Measurements from ENCODE around the gene NOC3L. TPM values are rescaled to one million over a fixed set of nuclear protein-coding genes. Genes with fewer than 3 reads are reported as not detected.

The NOC3L gene
- total RNA-seq, 6 donors from 2014 or later = 5.4 to 20.5 (median 15.7) TPM

GRCh38 chr10:94364482-94364881 is 1.7 kb upstream of the NOC3L start:
- peaks cover 8 to 25% (median 17%) of the 10 kb centered on the region in 4 donors for H3K4me1 ChIP-seq
- DNase-seq = no peak
- no peaks in the 10 kb centered on the region for H3K9me3 ChIP-seq
- WGBS, 2 donors = 80 to 86% methylated on average over 1 of the region's 1 CpG
- H3K4me3 ChIP-seq = no peak overlapping the region
- no peaks in the 10 kb centered on the region for H3K36me3 ChIP-seq
- H3K27ac ChIP-seq = no peak overlapping the region
- no peak for TF ChIP-seq EP300 (IDR thresholded peaks at IDR 0.05)
- no peak for TF ChIP-seq CTCF (IDR thresholded peaks at IDR 0.05)
- no peaks in the 10 kb centered on the region for H3K27me3 ChIP-seq
- ATAC-seq (ENCODE audit: low FRiP score in 2 of 2) = peak in 1 of 2 donors; percentile 63

- peak in 1 of 2 donors; percentile 39 for ATAC-seq (ENCODE audit: low FRiP score in 2 of 2)
Measured at GRCh38 chr10:94363251-94363565, 469 bp upstream of the NOC3L start.

DNA sequence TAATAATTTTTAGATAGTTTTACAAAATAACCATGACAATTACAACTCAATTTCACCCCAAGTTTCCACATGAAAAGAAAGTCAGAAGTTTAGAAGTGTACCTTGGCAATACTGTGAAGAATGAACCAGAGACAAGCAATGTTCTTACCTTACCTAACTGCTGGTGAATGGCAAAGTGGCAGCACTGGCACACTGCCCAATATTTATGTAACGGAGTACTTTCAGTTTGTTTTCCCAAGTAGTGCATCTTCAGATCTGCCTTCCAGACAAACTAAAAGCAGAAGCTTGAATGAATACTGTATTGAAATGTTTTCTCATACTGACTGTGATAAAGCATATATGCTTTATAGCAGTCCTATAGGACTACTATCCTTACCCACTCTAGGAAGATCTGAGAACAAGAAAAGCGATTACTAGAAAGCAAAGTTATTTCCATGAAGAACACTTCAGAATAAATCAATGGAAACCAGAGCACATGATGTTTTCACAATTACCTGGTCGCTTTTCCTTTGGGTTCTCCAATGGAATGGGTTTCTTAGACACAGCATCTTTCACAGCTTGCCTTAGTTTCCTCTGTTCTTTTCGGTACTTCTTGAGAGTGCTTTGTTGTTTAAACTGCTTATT is 1.5 kb downstream of the NOC3L start:
- TF ChIP-seq EP300 (IDR thresholded peaks at IDR 0.05) = no peak
- no peak for TF ChIP-seq POLR2AphosphoS5 (IDR thresholded peaks at IDR 0.05)
- peak in 1 of 2 donors; percentile 32 for DNase-seq
- Histone ChIP-seq H3K4me1 (peaks cover 8 to 25% (median 17%) of the 10 kb centered on the region in 4 donors), H3K9me3 (no peaks in the 10 kb centered on the region), H3K27me3 (no peaks in the 10 kb centered on the region), H3K4me3 (peak overlapping the region in 1 of 4 donors; percentile 68), H3K36me3 (peaks cover 0 to 28% (median 2%) of the 10 kb centered on the region in 4 donors), H3K27ac (no peak overlapping the region)
- ATAC-seq (ENCODE audit: low FRiP score in 2 of 2) = no peak
- WGBS, 2 donors = 65 to 68% methylated on average over 4 of the region's 4 CpGs

More at GRCh38 chr10:94363251-94363565, 469 bp upstream of the NOC3L start:
- Histone ChIP-seq H3K36me3 (peaks cover 0 to 8% (median 0%) of the 10 kb centered on the region in 4 donors), H3K4me1 (peaks cover 8 to 25% (median 17%) of the 10 kb centered on the region in 4 donors), H3K27me3 (no peaks in the 10 kb centered on the region), H3K4me3 (peak overlapping the region in 3 of 4 donors; percentile 68 to 80 (median 74)), H3K9me3 (no peaks in the 10 kb centered on the region), H3K27ac (peak overlapping the region in 3 of 4 donors; percentile 70 to 79 (median 77))
- no peak for DNase-seq
- TF ChIP-seq EP300 (IDR thresholded peaks at IDR 0.05) (no peak), CTCF (IDR thresholded peaks at IDR 0.05) (no peak), POLR2AphosphoS5 (IDR thresholded peaks at IDR 0.05) (no peak), POLR2A (IDR thresholded peaks at IDR 0.05) (no peak)
- WGBS, 2 donors = 50 to 55% methylated on average over 8 of the region's 8 CpGs

DNA sequence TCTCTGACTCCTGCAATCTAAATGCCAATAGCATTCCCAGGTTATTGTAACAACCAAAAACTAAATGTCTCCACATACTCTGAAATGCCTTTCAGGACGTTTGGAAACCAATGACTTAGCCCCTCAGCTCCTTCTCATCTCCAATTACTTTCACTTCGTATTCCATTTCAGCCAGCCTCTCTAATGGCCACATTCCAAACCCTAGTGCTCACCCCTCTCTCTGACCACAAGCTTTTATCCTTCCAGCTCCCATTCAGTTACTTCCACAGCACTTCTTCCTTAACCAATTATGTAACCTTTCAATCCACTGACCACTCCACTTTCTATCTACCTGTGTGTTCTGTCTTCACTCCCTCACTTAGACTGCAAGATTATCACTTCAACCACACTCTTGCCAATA is 4.3 kb downstream of the NOC3L start:
- DNase-seq = no peak

DNA sequence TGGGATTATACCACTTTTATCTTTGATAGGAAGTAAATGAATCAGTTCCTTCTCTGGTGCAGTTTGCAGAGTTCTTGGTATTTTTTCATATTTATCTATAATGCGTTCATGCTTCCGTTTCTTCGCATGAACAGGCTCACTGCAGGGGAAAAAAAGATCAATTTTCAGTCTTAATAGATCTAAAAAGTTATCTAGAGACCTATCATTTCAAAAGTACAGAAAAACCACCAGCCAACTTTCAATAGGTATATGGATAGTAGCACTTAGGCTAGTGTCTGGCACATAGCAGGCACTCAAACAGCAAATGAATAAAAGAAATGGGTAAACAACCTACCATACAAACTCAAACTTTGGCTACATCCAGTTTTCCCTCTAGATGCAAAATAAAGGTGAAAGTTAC is 5.5 kb downstream of the NOC3L start:
- peaks cover 0 to 69% (median 15%) of the 10 kb centered on the region in 4 donors for H3K36me3 ChIP-seq
- peaks cover 8 to 14% (median 13%) of the 10 kb centered on the region in 4 donors for H3K4me1 ChIP-seq
- TF ChIP-seq POLR2AphosphoS5 (IDR thresholded peaks at IDR 0.05) = no peak
- TF ChIP-seq POLR2A (IDR thresholded peaks at IDR 0.05) = no peak
- no peak for TF ChIP-seq EP300 (IDR thresholded peaks at IDR 0.05)
- no peak for TF ChIP-seq CTCF (IDR thresholded peaks at IDR 0.05)
- H3K4me3 ChIP-seq = no peak overlapping the region
- WGBS, 2 donors = 92 to 93% methylated on average over 3 of the region's 3 CpGs
- H3K27ac ChIP-seq = no peak overlapping the region
- H3K27me3 ChIP-seq = no peaks in the 10 kb centered on the region
- DNase-seq = no peak
- no peak for ATAC-seq (ENCODE audit: low FRiP score in 2 of 2)
- H3K9me3 ChIP-seq = no peaks in the 10 kb centered on the region

More for the DNA sequence above, 4.3 kb downstream of the NOC3L start:
- peak in 1 of 2 donors; percentile 38 for ATAC-seq (ENCODE audit: low FRiP score in 2 of 2)
- Histone ChIP-seq H3K36me3 (peaks cover 0 to 56% (median 4%) of the 10 kb centered on the region in 4 donors), H3K27me3 (no peaks in the 10 kb centered on the region), H3K4me1 (peaks cover 8 to 24% (median 17%) of the 10 kb centered on the region in 4 donors), H3K4me3 (no peak overlapping the region), H3K27ac (no peak overlapping the region), H3K9me3 (no peaks in the 10 kb centered on the region)
- WGBS, 2 donors = 51 to 58% methylated on average over 2 of the region's 2 CpGs
- TF ChIP-seq CTCF (IDR thresholded peaks at IDR 0.05) (no peak), POLR2A (IDR thresholded peaks at IDR 0.05) (no peak), POLR2AphosphoS5 (IDR thresholded peaks at IDR 0.05) (no peak), EP300 (IDR thresholded peaks at IDR 0.05) (no peak)
